Measurements from ENCODE around the gene TP73. TPM values are rescaled to one million over a fixed set of nuclear protein-coding genes. Genes with fewer than 3 reads are reported as not detected.
A peak's percentile ranks its signal among the peaks of the same experiment; 100 is the strongest.

Gene TP73
- under 1 TPM in 4 of 10 donors, not detected in 6; 0.15 to 0.58 (median 0.22) TPM for total RNA-seq
- under 1 TPM in 1 of 2 donors, not detected in 1; 0.03 TPM for polyA plus RNA-seq
- long read RNA-seq, donor 1, partial matches to known transcripts = 0 of 1 reads
- long read RNA-seq, donor 1, other reads (novel, unspliced or antisense) = 1 of 1 reads
- long read RNA-seq, donor 2 = 0 reads
- long read RNA-seq, donor 3 = 0 reads

DNA sequence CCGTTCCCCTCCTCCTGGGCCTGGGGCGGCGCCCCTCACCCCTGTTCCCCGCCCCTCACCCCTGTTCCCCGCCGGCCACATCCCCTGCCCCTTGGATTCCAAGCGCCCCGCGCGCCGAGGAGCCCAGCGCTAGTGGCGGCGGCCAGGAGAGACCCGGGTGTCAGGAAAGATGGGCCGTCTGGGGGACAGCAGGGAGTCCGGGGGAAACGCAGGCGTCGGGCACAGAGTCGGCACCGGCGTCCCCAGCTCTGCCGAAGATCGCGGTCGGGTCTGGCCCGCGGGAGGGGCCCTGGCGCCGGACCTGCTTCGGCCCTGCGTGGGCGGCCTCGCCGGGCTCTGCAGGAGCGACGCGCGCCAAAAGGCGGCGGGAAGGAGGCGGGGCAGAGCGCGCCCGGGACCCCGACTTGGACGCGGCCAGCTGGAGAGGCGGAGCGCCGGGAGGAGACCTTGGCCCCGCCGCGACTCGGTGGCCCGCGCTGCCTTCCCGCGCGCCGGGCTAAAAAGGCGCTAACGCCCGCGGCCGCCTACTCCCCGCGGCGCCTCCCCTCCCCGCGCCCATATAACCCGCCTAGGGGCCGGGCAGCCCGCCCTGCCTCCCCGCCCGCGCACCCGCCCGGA lies at the start of gene TP73:
TSS of gene TP73 (plus strand) at position 587 of the 618 bp plus-strand sequence. CDS start 29,850 bp downstream, outside the sequence.
- H3K27me3 ChIP-seq = peaks cover 32 to 66% (median 44%) of the 10 kb centered on the region in 7 donors
- TF ChIP-seq, protein P1, sequence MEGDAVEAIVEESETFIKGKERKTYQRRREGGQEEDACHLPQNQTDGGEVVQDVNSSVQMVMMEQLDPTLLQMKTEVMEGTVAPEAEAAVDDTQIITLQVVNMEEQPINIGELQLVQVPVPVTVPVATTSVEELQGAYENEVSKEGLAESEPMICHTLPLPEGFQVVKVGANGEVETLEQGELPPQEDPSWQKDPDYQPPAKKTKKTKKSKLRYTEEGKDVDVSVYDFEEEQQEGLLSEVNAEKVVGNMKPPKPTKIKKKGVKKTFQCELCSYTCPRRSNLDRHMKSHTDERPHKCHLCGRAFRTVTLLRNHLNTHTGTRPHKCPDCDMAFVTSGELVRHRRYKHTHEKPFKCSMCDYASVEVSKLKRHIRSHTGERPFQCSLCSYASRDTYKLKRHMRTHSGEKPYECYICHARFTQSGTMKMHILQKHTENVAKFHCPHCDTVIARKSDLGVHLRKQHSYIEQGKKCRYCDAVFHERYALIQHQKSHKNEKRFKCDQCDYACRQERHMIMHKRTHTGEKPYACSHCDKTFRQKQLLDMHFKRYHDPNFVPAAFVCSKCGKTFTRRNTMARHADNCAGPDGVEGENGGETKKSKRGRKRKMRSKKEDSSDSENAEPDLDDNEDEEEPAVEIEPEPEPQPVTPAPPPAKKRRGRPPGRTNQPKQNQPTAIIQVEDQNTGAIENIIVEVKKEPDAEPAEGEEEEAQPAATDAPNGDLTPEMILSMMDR (IDR thresholded peaks at IDR 0.05) = no peak
- no peaks in the 10 kb centered on the region for H3K9me3 ChIP-seq
- H3K36me3 ChIP-seq = peaks cover 0 to 10% (median 0%) of the 10 kb centered on the region in 9 donors
- H3K27ac ChIP-seq = no peak within 1 kb of the TSS
- H3K4me1 ChIP-seq = peaks cover 12 to 56% (median 38%) of the 10 kb centered on the region in 9 donors
- peak in 3 of 8 donors; percentile 13 to 29 (median 18) for ATAC-seq
- WGBS, 2 donors = 1% methylated on average over 31 to 80 of the region's 80 CpGs
- H3K4me3 ChIP-seq = peak within 1 kb of the TSS; percentile 4 to 97 (median 40)
- peak in 1 of 2 donors; percentile 31 for DNase-seq
- intact Hi-C loops (cut with DNase I) = no loop called here

DNA sequence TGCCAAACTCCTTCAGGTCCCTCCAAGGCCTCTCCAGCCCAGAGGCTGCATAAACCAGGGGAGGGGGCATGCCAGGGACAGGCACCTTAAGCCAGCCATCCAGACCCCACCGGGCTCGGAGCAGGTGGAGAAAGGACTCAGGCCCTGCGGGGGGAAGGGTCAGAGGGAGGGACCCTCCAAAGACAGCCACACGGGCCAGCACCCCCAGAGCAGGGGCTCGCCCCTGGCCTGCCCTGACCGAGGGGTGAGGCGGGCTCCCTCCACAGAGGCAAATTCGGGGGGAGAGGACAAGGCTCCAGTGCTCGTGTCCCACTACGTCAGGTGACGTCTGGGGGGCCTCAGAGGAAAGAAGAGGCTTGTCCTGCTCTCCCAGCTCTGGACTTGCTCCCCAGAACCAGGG lies 49.2 kb upstream of the TP73 start:
- H3K9me3 ChIP-seq = no peaks in the 10 kb centered on the region
- intact Hi-C loops (cut with DNase I) = no loop called here
- no peak overlapping the region for H3K27ac ChIP-seq
- H3K4me1 ChIP-seq = peaks cover 4 to 12% (median 9%) of the 10 kb centered on the region in 9 donors
- 92 to 94% methylated on average over 11 of the region's 11 CpGs for WGBS, 2 donors
- peaks cover 0 to 23% (median 4%) of the 10 kb centered on the region in 7 donors for H3K27me3 ChIP-seq
- no peaks in the 10 kb centered on the region for H3K36me3 ChIP-seq
- ATAC-seq (no peak), DNase-seq (no peak)
- H3K4me3 ChIP-seq = no peak overlapping the region
- TF ChIP-seq, protein P1 (IDR thresholded peaks at IDR 0.05) = no peak

DNA sequence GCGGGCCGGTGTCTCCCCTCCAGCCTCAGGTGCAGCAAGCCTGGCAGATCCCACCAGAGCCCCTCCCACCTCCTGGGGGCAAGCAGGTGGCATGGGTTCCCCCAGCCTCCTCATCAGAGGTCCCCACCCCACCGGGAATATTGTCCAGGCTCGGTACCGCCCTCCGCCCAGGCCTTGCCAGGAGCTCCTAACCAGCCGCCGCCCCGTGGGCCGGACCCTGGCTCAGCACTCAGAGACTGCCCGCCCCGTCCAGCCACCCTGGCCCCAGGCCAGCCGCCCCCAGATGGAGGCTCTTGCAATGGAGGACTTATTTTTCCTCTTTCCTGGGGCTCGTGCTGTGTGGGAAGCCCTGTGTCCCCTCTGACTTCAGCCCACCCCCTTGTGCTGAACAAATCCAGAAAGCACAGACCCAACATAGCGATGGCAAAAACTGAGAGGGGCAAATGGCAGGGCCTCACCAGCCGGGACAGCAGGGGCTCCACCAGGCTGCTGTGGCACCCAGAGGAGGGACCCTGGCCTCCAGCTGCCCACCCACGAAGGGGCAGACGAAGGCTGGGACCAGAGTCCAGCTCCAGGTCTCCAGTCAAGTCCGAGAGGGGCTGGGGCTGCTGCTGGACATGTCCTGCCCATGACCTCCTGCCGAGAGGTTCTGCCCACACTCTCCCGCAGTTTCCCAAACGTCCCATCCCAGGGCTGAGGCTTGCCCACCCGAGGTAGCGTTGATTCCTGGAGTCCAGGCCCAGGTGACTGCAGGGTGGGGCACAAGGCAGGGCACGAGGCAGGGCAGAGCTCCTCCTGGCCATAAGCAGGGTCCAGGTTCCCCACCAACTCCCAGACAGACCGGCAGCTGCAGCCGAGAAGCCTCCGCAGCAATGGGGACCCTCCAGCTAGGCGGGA lies 48.5 kb upstream of the TP73 start:
- no peaks in the 10 kb centered on the region for H3K9me3 ChIP-seq
- no peaks in the 10 kb centered on the region for H3K36me3 ChIP-seq
- intact Hi-C loops (cut with DNase I) = no loop called here
- no peak overlapping the region for H3K27ac ChIP-seq
- no peak for ATAC-seq
- DNase-seq = no peak
- peaks cover 0 to 30% (median 9%) of the 10 kb centered on the region in 7 donors for H3K27me3 ChIP-seq
- 82 to 87% methylated on average over 29 of the region's 29 CpGs for WGBS, 2 donors
- H3K4me3 ChIP-seq = no peak overlapping the region
- TF ChIP-seq, protein P1 (IDR thresholded peaks at IDR 0.05) = no peak
- H3K4me1 ChIP-seq = peaks cover 0 to 6% (median 3%) of the 10 kb centered on the region in 9 donors

DNA sequence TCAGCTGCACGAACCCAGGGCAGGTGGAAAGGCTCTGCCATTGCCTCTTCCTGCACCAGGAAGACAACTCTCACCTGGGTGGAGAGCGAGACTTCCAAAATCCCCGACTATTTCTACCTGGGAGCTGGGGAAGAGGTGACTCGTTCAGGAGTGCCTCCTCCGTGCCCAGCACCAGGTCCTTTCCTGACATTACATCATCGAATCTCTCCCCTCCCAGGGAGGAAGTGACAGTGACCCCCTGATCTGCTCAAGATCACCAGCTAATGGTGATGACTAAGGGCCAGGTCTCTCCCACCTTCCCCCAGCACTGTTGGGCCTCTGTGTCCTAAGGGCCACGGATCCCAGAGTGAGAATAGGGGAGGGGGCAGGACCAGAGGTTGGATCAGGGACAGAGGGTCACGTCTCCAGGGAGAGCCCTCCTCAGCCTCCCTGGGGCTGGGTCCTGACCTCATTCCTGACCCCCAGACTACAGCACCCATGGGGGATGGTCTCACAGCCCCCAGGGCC lies 47.8 kb upstream of the TP73 start:
- TF ChIP-seq, protein P1 (IDR thresholded peaks at IDR 0.05) = no peak
- DNase-seq (no peak), ATAC-seq (no peak)
- Histone ChIP-seq H3K4me1 (no peaks in the 10 kb centered on the region), H3K27ac (no peak overlapping the region), H3K4me3 (no peak overlapping the region), H3K36me3 (no peaks in the 10 kb centered on the region), H3K27me3 (peaks cover 0 to 37% (median 16%) of the 10 kb centered on the region in 7 donors), H3K9me3 (no peaks in the 10 kb centered on the region)
- intact Hi-C loops (cut with DNase I) = no loop called here
- 81 to 86% methylated on average over 8 of the region's 8 CpGs for WGBS, 2 donors

All from heart right ventricle (tissue), 16 donors.